Breast epithelium (tissue), 4 donors: Measurements from ENCODE around the gene ADGRV1. TPM values are rescaled to one million over a fixed set of nuclear protein-coding genes. Genes with fewer than 3 reads are reported as not detected.
"Not testable (repeated sequence)": the region's sequence is repeated elsewhere in the genome, so short reads cannot be mapped to it uniquely, and the experiment has no call there.

Source experiments
- DNase-seq, 2 donors: peaks; one replicate each; pipeline ENCODE4 v3.0.0-alpha.2; 2019; ENCODE audit warnings: low spot score in 2 of 2
- H3K27ac ChIP-seq, 2 donors: fragments of 200-600 bp; sonication (generic) in 1 of 2; one replicate each; pipeline ENCODE4 v1.5.1; 2016 to 2019; ENCODE audit warnings: mild to moderate bottlenecking in 1 of 2
- H3K27me3 ChIP-seq, 2 donors: fragments of 200-600 bp; sonication (generic) in 1 of 2; one replicate each; pipeline versions ENCODE4 v1.5.1 to v1.6.0; 2017 to 2019; ENCODE audit warnings: control low read depth in 1 of 2, mild to moderate bottlenecking in 1 of 2
- H3K36me3 ChIP-seq: fragments of 200-600 bp; one replicate; pipeline ENCODE4 v1.5.1; 2019
- H3K4me1 ChIP-seq, 2 donors: fragments of 200-600 bp; sonication (generic); one replicate each; pipeline ENCODE4 v1.5.1; 2016 to 2019; ENCODE audit warnings: control low read depth in 1 of 2
- H3K4me3 ChIP-seq, 3 donors: fragments of 200-600 bp; sonication (generic); 1 replicate in 2 of 3; 2 replicates in 1 of 3; pipeline ENCODE4 v1.5.1; 2016 to 2019; ENCODE audit warnings: mild to moderate bottlenecking in 3 of 3, moderate library complexity in 2 of 3
- H3K9me3 ChIP-seq, 2 donors: fragments of 200-600 bp; sonication (generic) in 1 of 2; one replicate each; pipeline ENCODE4 v1.5.1; 2016 to 2019; ENCODE audit warnings: control low read depth in 1 of 2
- CTCF ChIP-seq, 3 donors: fragments of 450-650 bp; IDR thresholded peaks; one replicate each; pipeline ENCODE4 v1.5.1; 2016 to 2017; ENCODE audit warnings: antibody characterized with exemption in 3 of 3, mild to moderate bottlenecking in 3 of 3, moderate library complexity in 3 of 3
- POLR2A ChIP-seq: fragments of 450-650 bp; IDR thresholded peaks from one replicate; pipeline ENCODE4 v1.6.1; 2016; ENCODE audit warnings: antibody characterized with exemption, mild to moderate bottlenecking, moderate library complexity
- POLR2AphosphoS5 ChIP-seq, 3 donors: sonication (generic); formaldehyde crosslinking; IDR thresholded peaks; one replicate each; pipeline ENCODE4 v1.6.1; 2017; ENCODE audit warnings: antibody characterized with exemption in 3 of 3
- intact Hi-C: fragments of 100-400 bp; cut with DNase I; formaldehyde crosslinking; loops from one replicate; pipeline ENCODE4 v1.15.1; 2023; ENCODE audit warnings: low total_unique reads
- total RNA-seq, 3 donors: library from RNA; depleted of rRNA; stranded (reverse); fragments of >200 nt; gene quantifications; one replicate each; pipeline ENCODE4 v1.1.0, GENCODE V29; 2016

The ADGRV1 gene
- total RNA-seq, 3 donors from 2014 or later: 0.32 to 85.2 (median 55.3) TPM

GRCh38 chr5:90675222-90675621 is 116.6 kb downstream of the ADGRV1 start:
- no peak for TF ChIP-seq POLR2AphosphoS5 (IDR thresholded peaks at IDR 0.05)
- TF ChIP-seq POLR2A: no peak
- no peak for TF ChIP-seq CTCF (IDR thresholded peaks at IDR 0.05)
- DNase-seq: no peak
- H3K27ac ChIP-seq: no peak overlapping the region
- no peaks in the 10 kb centered on the region for H3K27me3 ChIP-seq
- no peaks in the 10 kb centered on the region for H3K9me3 ChIP-seq
- intact Hi-C loops: no loop called here
- H3K4me3 ChIP-seq: no peak overlapping the region
- H3K4me1 ChIP-seq: no peaks in the 10 kb centered on the region
- no peaks in the 10 kb centered on the region for H3K36me3 ChIP-seq

- intact Hi-C loops: no loop called here
Measured at GRCh38 chr5:90680921-90681563, 122.4 kb downstream of the ADGRV1 start.

GRCh38 chr5:90682278-90682677 is 123.7 kb downstream of the ADGRV1 start:
- no peak for TF ChIP-seq CTCF (IDR thresholded peaks at IDR 0.05)
- no peak for TF ChIP-seq POLR2A
- no peak for TF ChIP-seq POLR2AphosphoS5 (IDR thresholded peaks at IDR 0.05)
- Histone ChIP-seq H3K4me3 (no peak overlapping the region), H3K27ac (no peak overlapping the region), H3K9me3 (no peaks in the 10 kb centered on the region), H3K4me1 (no peaks in the 10 kb centered on the region), H3K36me3 (no peaks in the 10 kb centered on the region), H3K27me3 (no peaks in the 10 kb centered on the region)
- no peak for DNase-seq
- intact Hi-C loops: no loop called here

More at GRCh38 chr5:90680921-90681563, 122.4 kb downstream of the ADGRV1 start:
- H3K36me3 ChIP-seq: no peaks in the 10 kb centered on the region
- no peak for TF ChIP-seq CTCF (IDR thresholded peaks at IDR 0.05)
- TF ChIP-seq POLR2A: no peak
- no peak for TF ChIP-seq POLR2AphosphoS5 (IDR thresholded peaks at IDR 0.05)
- H3K4me3 ChIP-seq: no peak overlapping the region
- no peaks in the 10 kb centered on the region for H3K27me3 ChIP-seq
- no peaks in the 10 kb centered on the region for H3K4me1 ChIP-seq
- no peak overlapping the region for H3K27ac ChIP-seq
- H3K9me3 ChIP-seq: no peaks in the 10 kb centered on the region
- DNase-seq: no peak

GRCh38 chr5:90685425-90686022 is 126.9 kb downstream of the ADGRV1 start:
- no peaks in the 10 kb centered on the region for H3K9me3 ChIP-seq
- no peaks in the 10 kb centered on the region for H3K36me3 ChIP-seq
- no peak for DNase-seq
- no peak overlapping the region for H3K27ac ChIP-seq
- TF ChIP-seq POLR2A: no peak
- TF ChIP-seq POLR2AphosphoS5 (IDR thresholded peaks at IDR 0.05): no peak
- no peak for TF ChIP-seq CTCF (IDR thresholded peaks at IDR 0.05)
- no peaks in the 10 kb centered on the region for H3K27me3 ChIP-seq
- H3K4me1 ChIP-seq: no peaks in the 10 kb centered on the region
- intact Hi-C loops: no loop called here
- H3K4me3 ChIP-seq: no peak overlapping the region

GRCh38 chr5:90686363-90686762 is 127.8 kb downstream of the ADGRV1 start:
- DNase-seq, intact Hi-C loops, H3K27ac ChIP-seq, H3K9me3 ChIP-seq, H3K36me3 ChIP-seq, H3K4me1 ChIP-seq, H3K27me3 ChIP-seq, H3K4me3 ChIP-seq: not testable (repeated sequence)

GRCh38 chr5:90687458-90687857 is 128.9 kb downstream of the ADGRV1 start:
- H3K36me3 ChIP-seq, H3K4me1 ChIP-seq, H3K27me3 ChIP-seq, H3K27ac ChIP-seq, H3K9me3 ChIP-seq, DNase-seq, intact Hi-C loops, H3K4me3 ChIP-seq: not testable (repeated sequence)
